ENCODE data around the gene PCDHGA5. TPM values are rescaled to one million over a fixed set of nuclear protein-coding genes. Genes with fewer than 3 reads are reported as not detected.
A peak's percentile ranks its signal among the peaks of the same experiment; 100 is the strongest.
"Not testable (repeated sequence)": the region's sequence is repeated elsewhere in the genome, so short reads cannot be mapped to it uniquely, and the experiment has no call there.

PCDHGA5 gene
- total and polyA plus RNA-seq, 2 experiments from 2014 or later = 0.35 to 0.86 TPM

DNA sequence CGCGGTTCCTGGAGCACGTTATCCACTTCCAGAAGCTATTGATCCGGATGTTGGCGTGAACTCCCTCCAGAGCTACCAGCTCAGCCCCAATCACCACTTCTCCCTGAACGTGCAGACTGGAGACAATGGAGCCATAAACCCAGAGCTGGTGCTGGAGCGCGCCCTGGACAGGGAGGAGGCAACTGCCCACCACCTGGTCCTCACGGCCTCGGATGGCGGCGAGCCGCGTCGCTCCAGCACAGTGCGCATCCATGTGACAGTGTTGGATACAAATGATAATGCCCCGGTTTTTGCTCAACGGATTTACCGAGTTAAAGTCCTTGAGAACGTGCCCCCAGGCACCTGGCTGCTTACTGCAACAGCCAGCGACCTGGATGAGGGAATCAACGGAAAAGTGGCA is 39.4 kb downstream of the PCDHGA5 start:
- in situ Hi-C loops (cut with MboI) = no loop called here

DNA sequence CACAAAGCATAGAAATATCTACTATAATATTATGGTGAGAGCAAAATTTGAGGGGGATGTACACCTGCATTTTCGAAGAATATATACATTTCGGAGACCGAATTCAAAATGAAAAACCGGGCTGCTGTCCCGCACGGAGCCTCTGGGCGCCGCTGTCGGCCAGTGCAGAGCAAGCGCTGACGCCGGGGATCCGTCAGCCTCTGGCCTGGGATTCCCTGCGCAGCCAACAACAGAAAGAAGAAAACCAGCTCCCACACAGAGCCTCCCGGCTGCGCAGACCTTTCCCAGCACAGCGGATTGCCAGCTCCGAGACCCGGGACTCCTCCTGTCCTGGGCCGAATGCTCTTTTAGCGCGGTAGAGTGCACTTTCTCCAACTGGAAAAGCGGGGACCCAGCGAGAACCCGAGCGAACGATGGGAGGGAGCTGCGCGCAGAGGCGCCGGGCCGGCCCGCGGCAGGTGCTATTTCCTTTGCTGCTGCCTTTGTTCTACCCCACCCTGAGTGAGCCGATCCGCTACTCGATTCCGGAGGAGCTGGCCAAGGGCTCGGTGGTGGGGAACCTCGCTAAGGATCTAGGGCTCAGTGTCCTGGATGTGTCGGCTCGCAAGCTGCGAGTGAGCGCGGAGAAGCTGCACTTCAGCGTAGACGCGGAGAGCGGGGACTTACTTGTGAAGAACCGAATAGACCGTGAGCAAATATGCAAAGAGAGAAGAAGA is 44.0 kb downstream of the PCDHGA5 start, which contains the start of gene PCDHGB6:
Gene PCDHGB6 (plus strand): TSS at position 232 of the 716 bp plus-strand sequence. CDS start 182 bp downstream, at position 414.
- H2AFZ ChIP-seq = peak within 1 kb of the TSS; percentile 74
- H3K4me1 ChIP-seq (ENCODE audit: insufficient read depth); H3K9me2 ChIP-seq (ENCODE audit: insufficient read depth); H3K79me2 ChIP-seq (ENCODE audit: insufficient read depth); H3F3A ChIP-seq (ENCODE audit: insufficient read depth); H4K20me1 ChIP-seq (ENCODE audit: insufficient read depth); H3K36me3 ChIP-seq (ENCODE audit: low read depth); H3K9me3 ChIP-seq (ENCODE audit: low read depth); H3K27me3 ChIP-seq (replicated peaks; ENCODE audit: insufficient read depth); in situ Hi-C loops (cut with MboI): not testable (repeated sequence)
- peak; percentile 86 for DNase-seq
- 10 to 12% methylated on average over 41 to 47 of the region's 51 CpGs for WGBS, 2 experiments (ENCODE audit: low coverage in 1 of 2, low lambda C conversion rate in 2 of 2, missing lambda C conversion rate in 2 of 2)
- peak within 1 kb of the TSS; percentile 56; the same call in 1 of the 2 replicates for H3K9ac ChIP-seq
- H3K4me2 ChIP-seq (ENCODE audit: unreplicated experiment) = peak within 1 kb of the TSS; percentile 67
- H3K4me3 ChIP-seq = peak within 1 kb of the TSS; percentile 68
- H3K27ac ChIP-seq = 0 out of 2 replicates have a peak within 1 kb of the TSS, but pooled peaks have one; percentile 13

More for the DNA sequence above, 39.4 kb downstream of the PCDHGA5 start:
- 34 to 36% methylated on average over 22 of the region's 22 CpGs for WGBS, 2 experiments (ENCODE audit: low coverage in 1 of 2, low lambda C conversion rate in 2 of 2, missing lambda C conversion rate in 2 of 2)
- Histone ChIP-seq H3K27ac (no peak overlapping the region), H2AFZ (peak overlapping the region; percentile 65; the same call in 1 of the 2 replicates), H3K9me2 (ENCODE audit: insufficient read depth) (no peaks in the 10 kb centered on the region), H3K4me1 (ENCODE audit: insufficient read depth) (no peaks in the 10 kb centered on the region; the same call in 1 of the 2 replicates), H3K4me2 (ENCODE audit: unreplicated experiment) (no peak overlapping the region), H3K9me3 (ENCODE audit: low read depth) (no peaks in the 10 kb centered on the region), H3K4me3 (peak overlapping the region; percentile 68), H4K20me1 (ENCODE audit: insufficient read depth) (no peaks in the 10 kb centered on the region), H3K79me2 (ENCODE audit: insufficient read depth) (0 out of 2 replicates have a peak, but pooled peaks cover 4% of the 10 kb centered on the region), H3F3A (ENCODE audit: insufficient read depth) (peaks cover 8% of the 10 kb centered on the region; the same call in 1 of the 2 replicates), H3K9ac (no peak overlapping the region), H3K36me3 (ENCODE audit: low read depth) (no peaks in the 10 kb centered on the region), H3K27me3 (replicated peaks; ENCODE audit: insufficient read depth) (no peaks in the 10 kb centered on the region)
- TF ChIP-seq EZH2phosphoT487 (IDR thresholded peaks at IDR 0.05; ENCODE audit: insufficient read depth, low read depth) (no peak), EZH2 (IDR thresholded peaks at IDR 0.05; ENCODE audit: insufficient read depth, poor library complexity, severe bottlenecking) (no peak)
- no peak for DNase-seq

DNA sequence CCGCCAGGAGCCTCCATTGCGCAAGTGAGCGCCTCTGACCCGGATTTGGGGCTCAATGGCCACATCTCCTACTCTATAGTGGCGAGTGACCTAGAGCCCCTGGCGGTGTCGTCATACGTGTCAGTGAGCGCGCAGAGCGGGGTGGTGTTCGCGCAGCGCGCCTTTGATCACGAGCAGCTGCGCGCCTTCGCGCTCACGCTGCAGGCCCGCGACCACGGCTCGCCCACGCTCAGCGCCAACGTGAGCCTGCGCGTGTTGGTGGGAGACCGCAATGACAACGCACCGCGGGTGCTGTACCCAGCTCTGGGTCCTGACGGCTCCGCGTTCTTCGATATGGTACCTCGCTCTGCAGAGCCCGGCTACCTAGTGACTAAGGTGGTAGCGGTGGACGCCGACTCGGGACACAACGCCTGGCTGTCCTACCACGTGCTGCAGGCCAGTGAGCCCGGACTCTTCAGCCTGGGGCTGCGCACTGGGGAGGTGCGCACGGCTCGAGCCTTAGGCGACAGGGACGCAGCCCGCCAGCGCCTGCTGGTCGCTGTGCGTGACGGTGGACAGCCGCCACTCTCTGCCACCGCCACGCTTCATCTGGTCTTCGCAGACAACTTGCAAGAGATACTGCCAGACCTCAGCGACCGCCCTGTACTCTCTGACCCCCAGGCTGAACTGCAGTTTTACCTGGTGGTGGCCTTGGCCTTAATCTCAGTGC is 45.8 kb downstream of the PCDHGA5 start:
- no peak overlapping the region for H3K4me3 ChIP-seq
- no peak overlapping the region for H3K4me2 ChIP-seq (ENCODE audit: unreplicated experiment)
- no peak for DNase-seq
- H3K79me2 ChIP-seq (ENCODE audit: insufficient read depth) = peaks cover 6% of the 10 kb centered on the region; the same call in 1 of the 2 replicates
- H3F3A ChIP-seq (ENCODE audit: insufficient read depth) = peaks cover 5% of the 10 kb centered on the region; the same call in 1 of the 2 replicates
- H3K27ac ChIP-seq = no peak overlapping the region
- 28 to 30% methylated on average over 56 to 59 of the region's 64 CpGs for WGBS, 2 experiments (ENCODE audit: low coverage in 1 of 2, low lambda C conversion rate in 2 of 2, missing lambda C conversion rate in 2 of 2)
- no peaks in the 10 kb centered on the region for H3K9me2 ChIP-seq (ENCODE audit: insufficient read depth)
- no peaks in the 10 kb centered on the region for H4K20me1 ChIP-seq (ENCODE audit: insufficient read depth)
- in situ Hi-C loops (cut with MboI) = no loop called here
- H3K4me1 ChIP-seq (ENCODE audit: insufficient read depth) = no peaks in the 10 kb centered on the region; the same call in 1 of the 2 replicates
- H3K9me3 ChIP-seq (ENCODE audit: low read depth) = no peaks in the 10 kb centered on the region
- H2AFZ ChIP-seq = no peak overlapping the region
- H3K9ac ChIP-seq = no peak overlapping the region
- no peaks in the 10 kb centered on the region for H3K36me3 ChIP-seq (ENCODE audit: low read depth)
- TF ChIP-seq EZH2 (IDR thresholded peaks at IDR 0.05; ENCODE audit: insufficient read depth, poor library complexity, severe bottlenecking) = no peak
- TF ChIP-seq EZH2phosphoT487 (IDR thresholded peaks at IDR 0.05; ENCODE audit: insufficient read depth, low read depth) = no peak
- H3K27me3 ChIP-seq (replicated peaks; ENCODE audit: insufficient read depth) = no peaks in the 10 kb centered on the region

DNA sequence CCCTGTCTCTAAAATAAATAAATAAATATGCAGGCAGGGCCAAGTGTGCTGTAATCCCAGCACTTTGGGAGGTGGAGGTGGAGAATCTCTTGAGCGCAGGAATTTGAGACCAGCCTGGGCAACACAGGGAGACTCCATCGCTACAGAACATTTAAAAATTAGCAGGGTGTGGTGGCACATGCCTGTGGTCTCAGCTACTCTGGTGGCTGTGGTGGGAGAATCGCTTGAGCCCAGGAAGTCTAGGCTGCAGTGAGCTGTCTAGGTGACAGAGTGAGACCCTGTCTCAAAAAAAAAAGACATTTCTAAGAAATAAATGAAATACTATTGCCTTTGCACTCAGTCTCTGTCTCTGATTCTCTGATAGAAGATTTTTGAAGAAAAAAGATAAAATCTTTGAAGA is 47.6 kb downstream of the PCDHGA5 start:
- Histone ChIP-seq H3K4me3 (no peak overlapping the region), H3K9ac (no peak overlapping the region), H3K4me2 (ENCODE audit: unreplicated experiment) (no peak overlapping the region), H3F3A (ENCODE audit: insufficient read depth) (peaks cover 5% of the 10 kb centered on the region; the same call in 1 of the 2 replicates), H3K36me3 (ENCODE audit: low read depth) (no peaks in the 10 kb centered on the region), H3K9me3 (ENCODE audit: low read depth) (no peaks in the 10 kb centered on the region), H2AFZ (no peak overlapping the region), H4K20me1 (ENCODE audit: insufficient read depth) (no peaks in the 10 kb centered on the region), H3K4me1 (ENCODE audit: insufficient read depth) (no peaks in the 10 kb centered on the region; the same call in 1 of the 2 replicates), H3K27me3 (replicated peaks; ENCODE audit: insufficient read depth) (no peaks in the 10 kb centered on the region), H3K79me2 (ENCODE audit: insufficient read depth) (peaks cover 6% of the 10 kb centered on the region; the same call in 1 of the 2 replicates), H3K27ac (no peak overlapping the region), H3K9me2 (ENCODE audit: insufficient read depth) (no peaks in the 10 kb centered on the region)
- TF ChIP-seq EZH2 (IDR thresholded peaks at IDR 0.05; ENCODE audit: insufficient read depth, poor library complexity, severe bottlenecking) (no peak), EZH2phosphoT487 (IDR thresholded peaks at IDR 0.05; ENCODE audit: insufficient read depth, low read depth) (no peak)
- in situ Hi-C loops (cut with MboI) = no loop called here
- WGBS, 2 experiments (ENCODE audit: low coverage in 1 of 2, low lambda C conversion rate in 2 of 2, missing lambda C conversion rate in 2 of 2) = 52 to 60% methylated on average over 3 of the region's 3 CpGs
- DNase-seq = no peak
